Right ventricle myocardium superior (tissue), 1 donor: ENCODE data around the gene C9. TPM values are rescaled to one million over a fixed set of nuclear protein-coding genes. Genes with fewer than 3 reads are reported as not detected.
"Not testable (repeated sequence)": the region's sequence is repeated elsewhere in the genome, so short reads cannot be mapped to it uniquely, and the experiment has no call there.

ENCODE experiments used
- ATAC-seq: fragments of 200-7000 bp; cut with Tn5 transposase; one replicate; pipeline ENCODE4 v1.9.1; 2020; ENCODE audit warnings: mild to moderate bottlenecking; ENCODE audit not compliant: poor library complexity
- DNase-seq: peaks from one replicate; pipeline ENCODE4 v3.0.0-alpha.2; 2020
- intact Hi-C: fragments of 100-400 bp; cut with DNase I; formaldehyde crosslinking; loops from one replicate; pipeline ENCODE4 v1.11.2; 2022
- total RNA-seq: library from RNA; stranded (reverse); fragmentation: NEBNext Ultra II Directional; extraction: Animal tissue kit (Norgen Biotek cat#: 25700); gene quantifications from one replicate; pipeline ENCODE4 v1.2.1, GENCODE V29; 2021
- donor health status: DM: no; HTN: yes; CAD: no; lungs with severe emphysema.

Gene C9
- total RNA-seq, 1 donor from 2014 or later: not detected

DNA sequence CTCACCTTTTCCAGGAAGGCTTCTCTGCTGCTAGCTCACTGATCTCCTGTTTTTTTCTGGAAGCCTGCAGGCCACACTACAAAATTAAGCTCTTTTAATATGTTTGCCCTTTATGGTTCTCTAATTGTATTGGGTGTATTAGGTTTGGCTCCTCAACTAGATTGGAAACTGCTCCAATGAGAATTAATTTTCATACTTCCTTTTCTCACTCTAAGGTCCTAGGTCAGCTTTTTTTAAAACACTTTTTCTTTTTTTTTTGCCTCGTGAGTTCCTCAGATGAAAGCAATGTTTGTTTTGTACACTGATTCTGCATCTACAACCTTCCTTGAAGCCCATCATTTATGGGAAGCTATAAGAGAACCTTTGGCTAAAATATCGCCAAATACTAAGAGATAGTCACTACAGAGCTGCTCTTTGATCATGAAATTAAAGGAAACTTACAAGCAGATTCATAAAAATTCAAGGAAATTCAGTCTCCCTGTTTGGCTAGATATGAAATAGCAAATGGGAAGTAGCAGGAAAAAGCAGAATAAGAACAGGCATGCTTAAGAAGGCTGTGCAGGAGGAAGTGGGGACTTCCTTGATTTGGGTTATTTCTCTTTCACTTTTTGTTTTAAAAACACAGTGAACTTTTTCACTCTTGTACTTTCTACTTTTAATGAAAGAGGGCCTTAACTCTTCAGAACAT lies 89.8 kb downstream of the C9 start:
- DNase-seq (no peak), ATAC-seq (peak; percentile 70)
- intact Hi-C loops: no loop called here

DNA sequence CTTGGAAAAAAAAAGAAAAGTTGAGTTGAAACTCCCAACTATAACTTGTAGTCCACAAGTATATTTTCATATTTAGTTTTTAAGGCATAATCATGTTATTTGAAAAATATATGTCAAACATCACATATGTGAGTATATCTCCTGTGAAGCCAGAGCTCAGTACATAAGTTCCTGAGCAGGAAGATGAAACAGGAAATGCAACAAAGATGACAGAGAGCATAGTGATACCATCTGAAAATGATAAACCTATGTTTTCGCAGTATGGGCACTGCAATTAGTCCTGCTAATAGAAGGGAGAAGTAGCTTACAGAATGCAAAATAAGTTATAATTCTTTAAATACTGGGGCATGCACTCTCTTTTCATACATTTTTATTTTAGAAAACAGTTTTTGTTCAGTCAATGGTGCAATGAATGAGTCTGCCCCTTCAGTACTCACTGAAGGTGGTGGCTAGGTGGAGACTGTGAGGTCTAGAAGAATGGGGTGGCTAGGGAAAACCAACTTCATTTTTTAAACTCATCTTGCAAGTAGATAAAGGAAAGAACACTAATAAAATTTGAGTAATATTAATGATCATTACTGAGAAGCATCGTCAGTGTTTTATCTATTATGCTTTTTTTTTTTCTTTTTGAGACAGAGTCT lies 90.9 kb downstream of the C9 start:
- DNase-seq (no peak), ATAC-seq (no peak)
- intact Hi-C loops: no loop called here

DNA sequence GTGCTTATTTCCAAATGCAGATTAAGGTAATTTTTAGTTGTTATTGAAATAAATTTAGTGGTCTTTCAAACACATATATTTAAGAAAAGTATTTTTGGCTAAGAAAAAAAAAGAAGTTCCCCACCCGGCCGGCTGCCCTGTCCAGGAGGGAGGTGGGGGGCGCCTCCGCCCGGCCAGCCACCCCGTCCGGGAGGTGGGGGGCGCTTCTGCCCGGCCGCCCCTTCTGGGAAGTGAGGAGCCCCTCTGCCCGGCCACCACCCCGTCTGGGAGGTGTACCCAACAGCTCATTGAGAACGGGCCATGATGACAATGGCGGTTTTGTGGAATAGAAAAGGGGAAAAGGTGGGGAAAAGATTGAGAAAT lies 91.4 kb downstream of the C9 start:
- intact Hi-C loops, ATAC-seq, DNase-seq: not testable (repeated sequence)

DNA sequence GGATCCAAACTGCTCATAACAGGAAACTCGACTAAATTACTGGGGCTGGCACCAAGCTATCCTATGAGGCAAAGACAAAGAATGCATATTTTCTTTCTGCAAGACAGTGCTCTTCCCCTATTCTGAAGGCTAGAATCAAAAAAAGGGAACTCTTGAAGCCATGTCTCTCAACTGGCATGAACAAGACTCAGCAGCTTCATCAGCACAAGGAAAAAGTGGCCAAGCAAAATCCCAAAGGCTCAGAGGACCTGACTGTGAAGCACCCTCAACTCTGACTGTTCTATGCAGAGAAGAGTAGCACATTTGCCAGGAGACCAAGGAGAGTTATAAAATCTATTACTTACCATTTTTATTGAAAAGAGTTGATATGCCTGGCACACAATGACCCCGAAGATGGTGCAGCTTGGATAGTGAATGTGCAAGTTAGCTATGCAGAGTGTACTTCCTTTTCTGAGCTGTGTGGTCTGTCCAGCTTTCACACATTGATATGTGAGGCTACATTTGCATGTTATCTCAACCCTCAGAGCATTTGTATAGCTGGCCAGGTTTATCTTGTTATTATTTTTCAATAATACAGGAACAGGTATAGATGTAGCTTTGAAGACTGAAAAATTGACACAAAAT lies 94.0 kb downstream of the C9 start:
- ATAC-seq (peak; percentile 70), DNase-seq (no peak)
- intact Hi-C loops: no loop called here

DNA sequence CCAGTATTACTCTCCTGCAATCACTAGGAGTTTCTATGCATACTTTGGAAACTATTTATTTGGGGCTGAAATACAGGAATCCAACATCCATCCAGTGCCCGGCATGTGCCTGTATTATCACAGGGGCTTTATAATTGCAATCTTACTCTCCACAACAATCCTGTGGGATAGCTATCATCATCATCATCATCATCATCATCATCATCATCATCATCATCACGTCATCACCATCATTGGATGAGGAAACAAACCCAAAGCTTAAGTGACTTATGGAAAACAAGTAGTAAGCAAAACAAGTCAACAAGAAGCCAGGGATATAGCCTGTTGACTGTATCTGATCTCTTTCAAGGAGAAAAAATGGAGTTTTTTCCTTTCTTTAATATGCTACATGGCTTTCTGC lies 97.1 kb downstream of the C9 start:
- ATAC-seq (no peak), DNase-seq (no peak)
- intact Hi-C loops: no loop called here

DNA sequence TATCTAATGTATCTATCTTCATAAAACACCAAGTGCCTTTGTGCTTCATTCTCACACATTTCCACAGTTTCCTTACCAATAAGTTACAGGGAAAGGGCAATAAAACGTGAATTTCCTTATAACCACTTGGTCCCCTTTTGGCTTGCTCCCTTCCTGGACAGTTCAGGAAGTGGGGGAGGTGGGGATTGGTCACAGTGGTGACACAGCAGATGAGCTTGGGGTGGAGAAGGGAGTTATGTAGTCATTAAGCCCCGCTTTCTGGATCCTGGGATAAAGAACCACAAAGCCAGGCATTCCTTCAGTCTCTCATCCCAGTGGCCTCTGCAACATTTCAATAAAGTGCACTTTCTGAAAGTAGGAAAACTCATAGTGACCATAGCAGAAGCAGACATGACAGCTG lies 97.9 kb downstream of the C9 start:
- DNase-seq: no peak
- peak; percentile 25 for ATAC-seq
- intact Hi-C loops: no loop called here

DNA sequence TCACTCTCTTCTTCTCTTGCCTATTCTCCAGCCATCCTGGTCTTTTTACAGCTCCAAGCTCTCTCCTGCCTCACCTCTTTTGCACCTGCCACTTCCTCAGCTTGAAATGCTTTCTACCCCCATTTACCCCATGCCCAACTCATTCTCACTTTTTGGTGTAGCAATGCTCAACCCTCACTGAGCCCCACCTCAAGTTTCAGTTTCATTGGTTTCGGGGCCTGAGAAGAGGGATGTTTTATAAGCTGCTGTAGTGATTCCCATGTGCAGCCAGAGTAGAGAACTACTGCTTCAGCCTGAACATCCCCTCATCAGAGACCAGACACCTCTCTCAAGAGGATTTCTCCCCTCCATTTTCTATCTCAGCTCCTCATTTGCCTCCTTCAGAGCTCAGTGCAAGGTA lies 99.8 kb downstream of the C9 start:
- ATAC-seq: no peak
- intact Hi-C loops: no loop called here
- DNase-seq: no peak

DNA sequence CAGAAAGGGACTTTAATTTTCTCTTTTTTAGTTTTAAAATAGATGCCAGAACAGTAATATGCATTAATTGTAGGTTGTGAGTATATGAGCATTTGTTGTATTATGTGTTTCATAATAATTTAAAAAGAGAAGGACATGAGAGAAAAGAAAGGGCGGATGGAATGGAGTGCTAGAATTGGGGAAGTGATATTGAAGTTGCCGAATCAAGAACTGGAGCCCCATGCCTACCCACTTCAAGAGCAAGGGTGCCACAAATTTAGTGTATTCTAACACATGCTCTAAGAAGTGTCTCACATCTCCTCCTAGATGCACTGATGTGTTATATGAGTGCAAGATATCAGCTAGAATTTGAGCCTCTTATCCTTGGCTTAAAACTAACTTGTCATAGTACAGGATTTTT lies 101.3 kb downstream of the C9 start:
- no peak for DNase-seq
- ATAC-seq: no peak
- intact Hi-C loops: no loop called here

DNA sequence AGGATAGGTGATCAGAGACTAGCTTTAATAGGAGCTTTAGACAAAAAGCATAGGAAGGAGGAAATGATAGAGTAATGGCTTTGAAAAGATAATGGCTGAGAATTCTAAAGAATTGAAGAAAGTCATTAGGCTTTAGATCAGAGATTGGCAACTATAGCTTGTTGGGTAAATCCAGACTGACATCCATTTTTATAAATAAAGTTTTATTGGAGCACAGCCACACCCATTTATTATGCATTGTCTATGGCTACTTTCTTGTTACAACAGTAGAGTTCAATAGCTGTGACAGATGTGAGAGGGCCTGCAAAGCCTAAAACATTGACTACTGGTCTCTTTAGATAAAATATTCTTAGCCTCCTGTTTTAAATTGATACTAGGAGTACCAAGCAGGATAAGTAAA lies 104.2 kb downstream of the C9 start:
- DNase-seq: no peak
- ATAC-seq: no peak
- intact Hi-C loops: no loop called here

DNA sequence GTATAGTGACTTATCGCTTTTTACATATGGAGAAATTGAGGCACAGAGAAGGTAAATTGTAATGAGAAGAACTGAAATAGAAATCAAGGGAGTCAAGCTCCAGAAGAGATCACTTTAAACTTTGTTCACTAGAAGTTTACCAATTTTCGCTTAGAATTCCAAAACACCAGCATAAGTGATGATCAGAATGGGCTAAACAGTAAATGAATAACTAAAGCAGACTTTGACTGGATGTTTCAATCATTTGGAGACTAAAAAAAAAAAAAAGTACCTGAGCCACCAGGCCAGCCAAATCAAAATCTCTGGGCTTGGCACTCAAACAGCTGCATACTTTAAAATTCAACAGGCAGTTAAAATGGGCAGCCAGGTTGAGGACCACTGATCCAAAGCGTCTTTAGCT lies 106.7 kb downstream of the C9 start:
- no peak for DNase-seq
- intact Hi-C loops: no loop called here
- ATAC-seq: no peak

DNA sequence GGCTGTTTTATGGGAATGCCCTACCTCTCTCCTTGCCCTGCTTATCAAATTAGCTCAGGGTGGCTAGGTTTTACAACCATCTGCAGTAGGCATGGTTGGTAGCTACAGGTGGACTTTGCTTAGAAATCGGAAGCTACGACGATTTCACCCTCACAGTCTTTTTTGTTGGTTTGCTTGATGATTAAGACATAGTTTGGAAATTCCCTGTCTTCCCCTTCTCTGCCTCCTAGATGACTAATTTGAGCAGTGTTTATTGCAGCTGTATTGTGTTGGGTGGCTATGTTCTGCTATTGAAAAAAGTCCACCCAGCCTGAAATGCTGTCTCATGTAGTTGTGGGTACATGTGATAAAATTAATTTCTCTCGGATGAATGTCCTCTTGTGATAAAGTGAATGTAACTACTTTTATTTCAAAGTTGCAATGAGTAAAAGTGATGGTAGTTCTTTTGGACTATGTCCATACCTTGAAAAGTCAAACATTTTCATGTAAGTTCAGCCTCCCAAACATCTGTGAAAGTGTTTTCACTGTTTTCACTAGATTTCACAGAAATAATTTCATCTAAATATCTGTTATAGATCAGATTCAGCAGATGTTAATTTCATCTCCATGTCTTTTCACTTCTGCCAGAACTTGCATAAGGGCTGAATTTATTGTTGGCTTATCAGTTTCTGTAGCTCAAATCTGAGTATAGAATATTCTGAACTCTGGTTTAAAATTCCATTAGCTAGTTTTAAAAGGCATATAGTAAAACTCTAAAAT lies 107.6 kb downstream of the C9 start:
- ATAC-seq: no peak
- no peak for DNase-seq
- intact Hi-C loops: no loop called here

DNA sequence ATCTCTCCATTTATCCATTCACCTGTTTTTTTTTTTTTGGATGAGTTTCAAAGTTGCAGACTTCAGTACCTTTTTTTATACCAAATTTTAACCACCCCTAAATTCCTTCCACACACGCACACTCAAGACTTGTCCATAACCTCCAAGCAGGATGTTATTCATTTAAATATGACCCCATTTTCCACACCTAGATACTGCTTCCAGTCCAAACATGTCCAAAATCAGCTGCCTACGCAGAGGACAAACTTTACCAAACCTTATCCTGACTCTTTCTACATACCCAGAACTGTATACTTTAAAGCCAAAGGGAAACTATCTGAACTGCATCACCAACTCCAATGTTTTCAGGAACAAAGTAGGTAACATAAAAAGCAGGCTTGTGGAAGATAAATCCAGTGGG lies 108.9 kb downstream of the C9 start:
- no peak for ATAC-seq
- intact Hi-C loops: no loop called here
- DNase-seq: no peak

DNA sequence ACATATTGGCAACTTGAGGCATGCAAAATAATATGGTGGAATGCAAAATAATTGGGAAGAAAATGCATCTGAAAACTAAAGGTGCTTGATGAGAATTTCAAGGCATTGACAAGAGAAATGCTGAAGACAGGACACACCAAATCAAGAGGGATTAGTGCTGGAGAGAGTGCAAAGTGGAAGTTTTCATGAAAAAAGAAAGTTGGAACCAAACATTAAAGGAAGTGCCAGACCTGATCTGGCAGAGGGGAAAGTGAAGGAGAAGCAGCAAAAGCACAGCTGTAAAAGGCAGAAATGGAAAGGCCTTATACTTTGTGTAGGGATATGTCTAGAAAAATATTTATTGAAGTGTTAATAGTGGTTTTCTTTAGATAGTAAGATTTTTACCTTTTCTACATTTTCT lies 109.6 kb downstream of the C9 start:
- intact Hi-C loops: no loop called here
- ATAC-seq (no peak), DNase-seq (no peak)

DNA sequence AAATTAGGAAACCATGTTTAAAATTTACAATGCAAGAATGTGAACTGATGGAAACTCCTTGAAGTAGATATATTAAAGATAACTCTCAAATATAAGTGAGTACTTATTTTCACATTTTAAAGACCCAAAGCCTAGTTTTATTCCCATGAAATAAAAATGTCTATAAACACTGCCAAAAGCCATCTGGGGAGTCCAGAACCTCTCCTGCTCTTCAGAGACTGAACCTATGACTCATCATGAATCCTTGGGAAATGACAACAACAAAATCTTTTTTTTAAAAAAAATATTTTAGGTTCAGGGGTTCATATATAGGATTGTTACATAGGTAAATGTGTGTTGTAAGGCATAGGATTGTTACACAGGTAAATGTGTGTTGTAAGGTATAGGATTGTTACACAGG lies 111.1 kb downstream of the C9 start:
- ATAC-seq (no peak), DNase-seq (no peak)
- intact Hi-C loops: no loop called here

DNA sequence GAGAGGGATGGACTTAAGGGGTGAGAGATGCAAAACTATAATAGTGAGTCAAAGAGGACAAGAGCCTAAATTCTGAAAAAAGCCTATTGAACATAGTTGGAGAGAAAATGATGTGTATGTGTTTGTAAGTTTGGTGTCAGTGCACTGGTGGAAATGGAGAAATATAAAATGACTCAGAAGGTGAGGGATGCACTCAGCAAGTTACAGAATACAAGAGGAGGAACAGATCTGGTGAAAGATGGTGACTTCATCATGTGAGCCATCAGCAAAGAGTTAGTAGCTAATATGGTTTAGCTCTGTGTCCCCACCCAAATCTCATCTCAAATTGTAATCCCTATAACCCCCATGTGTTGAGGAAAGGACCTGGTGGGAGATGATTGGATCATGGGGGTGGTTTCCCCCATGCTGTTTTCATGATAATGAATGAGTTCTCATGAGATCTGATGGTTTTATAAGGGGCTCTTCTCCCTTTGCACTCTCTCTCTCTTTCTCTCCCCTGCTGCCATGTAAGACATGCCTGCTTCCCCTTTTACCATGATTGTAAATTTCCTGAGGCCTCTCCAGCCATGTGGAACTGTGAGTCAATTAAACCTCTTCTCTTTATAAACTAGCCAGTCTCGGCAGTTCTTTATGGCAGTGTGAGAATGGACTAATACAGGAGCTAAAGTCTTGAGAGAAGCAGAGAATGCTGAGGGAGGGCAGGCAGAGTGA lies 114.6 kb downstream of the C9 start:
- no peak for ATAC-seq
- no peak for DNase-seq
- intact Hi-C loops: no loop called here

DNA sequence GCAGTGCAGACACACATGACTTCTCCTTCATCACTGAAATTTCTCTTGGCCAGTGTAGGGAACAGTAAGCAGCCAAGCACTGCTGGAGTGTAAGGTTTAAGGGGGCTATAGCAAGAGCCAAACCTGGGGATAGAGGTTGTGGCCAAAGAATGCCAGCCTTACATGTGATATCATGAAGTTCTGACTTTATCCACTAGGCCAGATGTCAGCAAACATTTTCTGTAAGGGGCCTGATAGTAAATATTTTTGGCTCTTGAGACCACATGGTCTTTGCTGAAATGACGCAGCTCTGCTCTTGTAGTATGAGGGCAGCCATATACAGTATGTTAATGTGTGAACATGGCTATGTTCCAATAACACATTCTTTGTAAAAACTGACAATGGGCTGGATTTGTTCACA lies 115.2 kb downstream of the C9 start:
- no peak for DNase-seq
- intact Hi-C loops: no loop called here
- no peak for ATAC-seq

DNA sequence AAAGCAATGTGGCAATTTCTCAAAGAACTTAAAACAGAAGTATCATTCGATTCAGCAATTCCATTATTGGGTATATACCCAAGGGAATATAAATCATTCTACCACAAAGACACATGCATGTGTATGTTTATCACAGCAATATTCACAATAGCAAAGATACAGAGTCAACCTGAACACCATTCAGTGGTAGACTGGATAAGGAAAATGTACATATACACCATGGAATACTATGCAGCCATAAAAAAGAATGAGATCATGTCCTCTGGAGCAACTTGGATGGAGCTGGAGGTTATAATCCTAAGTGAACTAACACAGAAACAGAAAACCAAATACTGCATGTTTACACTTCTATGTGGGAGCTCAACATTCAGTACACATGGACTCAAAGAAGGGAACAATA lies 123.5 kb downstream of the C9 start:
- DNase-seq (no peak), ATAC-seq (no peak)
- intact Hi-C loops: no loop called here

DNA sequence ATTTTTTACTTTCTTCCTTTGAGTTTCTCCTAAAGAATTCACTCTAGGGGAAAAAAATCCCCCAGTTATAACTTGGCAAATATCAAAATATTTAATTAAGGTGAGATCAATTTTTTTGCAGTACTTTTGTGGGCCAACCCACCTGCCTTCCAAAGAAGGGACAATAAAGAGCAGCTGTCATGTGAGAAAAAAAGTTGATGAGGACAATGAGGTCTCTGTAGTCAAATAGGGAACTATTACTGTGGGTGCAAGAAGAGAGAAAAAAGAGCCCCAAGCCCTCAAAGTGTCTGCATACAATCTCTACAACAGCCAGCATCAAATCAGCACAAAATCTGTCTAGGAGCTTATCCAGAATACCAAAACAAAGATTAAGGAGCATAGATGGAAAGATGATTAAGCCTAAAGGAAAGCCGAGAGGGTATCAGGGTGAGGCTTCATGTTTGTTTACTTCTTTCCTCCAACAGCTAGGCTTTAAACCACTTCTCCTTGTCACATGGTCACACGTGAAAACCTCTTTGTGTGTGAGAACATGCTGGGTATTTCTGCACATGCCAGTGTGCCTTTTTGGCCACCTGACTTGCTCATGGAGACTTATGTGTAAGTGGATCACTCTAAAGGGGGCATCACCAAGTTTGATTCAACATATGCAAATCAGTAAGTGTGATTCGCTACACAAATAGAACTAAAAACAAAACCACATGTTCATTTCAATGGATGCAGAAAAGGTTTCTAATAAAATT lies 125.8 kb downstream of the C9 start:
- intact Hi-C loops: no loop called here
- ATAC-seq (no peak), DNase-seq (no peak)

DNA sequence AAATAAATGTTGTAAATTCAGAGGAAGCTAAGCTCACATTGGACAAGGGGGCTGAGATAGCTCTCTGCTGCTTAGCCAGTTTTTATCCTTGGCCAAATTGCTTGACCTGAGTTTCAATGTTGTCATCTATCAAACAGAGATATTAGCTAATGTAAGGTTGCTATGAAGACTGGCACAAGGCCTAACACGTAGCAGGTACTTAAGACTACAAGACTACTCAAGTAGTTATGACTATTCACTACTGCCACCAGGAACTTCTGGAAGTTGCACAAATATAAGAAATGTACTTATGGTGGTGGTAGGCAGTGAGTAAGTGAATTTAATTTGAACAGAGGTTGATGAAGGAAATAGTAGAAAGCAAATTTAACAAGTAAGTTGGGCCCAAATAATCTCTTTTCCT lies 127.6 kb downstream of the C9 start:
- ATAC-seq: no peak
- intact Hi-C loops: no loop called here
- DNase-seq: no peak
